Neural progenitor cell (in vitro differentiated cells): Measurements from ENCODE around the gene LSM8. TPM values are rescaled to one million over a fixed set of nuclear protein-coding genes. Genes with fewer than 3 reads are reported as not detected.
"Not testable (repeated sequence)": the region's sequence is repeated elsewhere in the genome, so short reads cannot be mapped to it uniquely, and the experiment has no call there.

ENCODE experiments used
- DNase-seq: peaks from one replicate; pipeline ENCODE4 v3.0.0-alpha.2; 2016; ENCODE audit warnings: low spot score
- H2AFZ ChIP-seq: fragments of 200-600 bp; sonication (generic); replicated peaks from 2 replicates; pipeline ENCODE4 v1.6.1; 2016; ENCODE audit warnings: antibody characterized with exemption
- H3F3A ChIP-seq: fragments of 200-600 bp; sonication (generic); 2 replicates; pipeline ENCODE4 v1.6.1; 2016; ENCODE audit warnings: antibody characterized with exemption, low read depth
- H3K27ac ChIP-seq: fragments of 200-600 bp; sonication (generic); 2 replicates; pipeline ENCODE4 v1.5.1; 2016; ENCODE audit warnings: mild to moderate bottlenecking
- H3K27me3 ChIP-seq: fragments of 200-600 bp; sonication (generic); 2 replicates; pipeline ENCODE4 v1.6.1; 2016; ENCODE audit warnings: mild to moderate bottlenecking, moderate library complexity
- H3K36me3 ChIP-seq: fragments of 200-600 bp; sonication (generic); 2 replicates; pipeline ENCODE4 v1.5.1; 2016
- H3K4me1 ChIP-seq: fragments of 200-600 bp; sonication (generic); 2 replicates; pipeline ENCODE4 v1.6.1; 2016; ENCODE audit warnings: mixed run types
- H3K4me2 ChIP-seq: fragments of 200-600 bp; sonication (generic); 2 replicates; pipeline ENCODE4 v1.6.1; 2016
- H3K4me3 ChIP-seq: fragments of 200-600 bp; sonication (generic); 2 replicates; pipeline ENCODE4 v1.5.1; 2016
- H3K79me2 ChIP-seq: fragments of 200-600 bp; sonication (generic); 2 replicates; pipeline ENCODE4 v1.6.1; 2016; ENCODE audit warnings: low read depth
- H3K9ac ChIP-seq: fragments of 200-600 bp; sonication (generic); 2 replicates; pipeline ENCODE4 v1.6.1; 2016
- H3K9me3 ChIP-seq: fragments of 200-600 bp; sonication (generic); 2 replicates; pipeline ENCODE4 v1.5.1; 2016; ENCODE audit warnings: low read depth
- H4K20me1 ChIP-seq: fragments of 200-600 bp; sonication (generic); 2 replicates; pipeline ENCODE4 v1.6.1; 2016; ENCODE audit warnings: low read depth
- H3K27ac Mint-ChIP-seq: 3 replicates; pipeline ENCODE4 v1.8.0; 2021; ENCODE audit warnings: mixed read lengths
- H3K27me3 Mint-ChIP-seq: 2 replicates; pipeline ENCODE4 v1.8.0; 2022; ENCODE audit warnings: low read depth, mild to moderate bottlenecking, inconsistent platforms, moderate library complexity, mixed read lengths; ENCODE audit not compliant: insufficient read depth
- H3K36me3 Mint-ChIP-seq: 3 replicates; pipeline ENCODE4 v1.8.0; 2021; ENCODE audit warnings: mixed read lengths
- H3K4me1 Mint-ChIP-seq: 3 replicates; pipeline ENCODE4 v1.8.0; 2021; ENCODE audit warnings: mixed read lengths
- H3K4me3 Mint-ChIP-seq: 3 replicates; pipeline ENCODE4 v1.8.0; 2021; ENCODE audit warnings: mild to moderate bottlenecking, moderate library complexity, mixed read lengths
- H3K9me3 Mint-ChIP-seq: 3 replicates; pipeline ENCODE4 v1.8.0; 2020; ENCODE audit warnings: mixed read lengths
- CTCF ChIP-seq: fragments of 200-600 bp; sonication (generic); IDR thresholded peaks from 2 replicates; pipeline ENCODE4 v1.5.1; 2017; ENCODE audit warnings: antibody characterized with exemption, mild to moderate bottlenecking
- EZH2 ChIP-seq: fragments of 200-600 bp; sonication (generic); IDR thresholded peaks from 2 replicates; pipeline ENCODE4 v1.6.1; 2017; ENCODE audit warnings: antibody characterized with exemption, mild to moderate bottlenecking, moderate library complexity
- EZH2phosphoT487 ChIP-seq: fragments of 200-600 bp; sonication (generic); IDR thresholded peaks from 2 replicates; pipeline ENCODE4 v1.6.1; 2017; ENCODE audit warnings: antibody characterized with exemption
- total RNA-seq: library from RNA; depleted of rRNA; stranded (reverse); fragments of >200 nt; gene quantifications from 2 replicates; pipeline ENCODE4 v1.2.3, GENCODE V29; 2015; ENCODE audit warnings: low replicate concordance

LSM8 gene
- total RNA-seq = 75.8 and 84.7 TPM in 2 replicates

- Histone ChIP-seq H3K36me3 (peaks cover 31% of the 10 kb centered on the region), H3K4me3 (peak within 1 kb of the TSS; percentile 95), H3F3A (no peaks in the 10 kb centered on the region), H4K20me1 (peaks cover 24% of the 10 kb centered on the region), H3K27me3 (no peaks in the 10 kb centered on the region), H3K79me2 (peaks cover 58% of the 10 kb centered on the region), H3K9me3 (no peaks in the 10 kb centered on the region), H3K27ac (peak within 1 kb of the TSS; percentile 86), H3K4me2 (peak within 1 kb of the TSS; percentile 89), H3K9ac (peak within 1 kb of the TSS; percentile 92), H2AFZ (peak within 1 kb of the TSS; percentile 71), H3K4me1 (peaks cover 26% of the 10 kb centered on the region)
- peak; percentile 98 for DNase-seq
- Mint-ChIP-seq H3K4me1 (peaks cover 33% of the 10 kb centered on the region), H3K36me3 (peaks cover 6% of the 10 kb centered on the region), H3K9me3 (no peaks in the 10 kb centered on the region), H3K27me3 (no peaks in the 10 kb centered on the region), H3K4me3 (peak within 1 kb of the TSS; percentile 96), H3K27ac (peak within 1 kb of the TSS; percentile 98)
- peak; percentile 47 for TF ChIP-seq EZH2phosphoT487
- no peak for TF ChIP-seq CTCF
- TF ChIP-seq EZH2 = no peak
Observed at GRCh38 chr7:118183786-118184564, at the start of gene LSM8. LSM8 (plus strand) TSS chr7:118184164; CDS start chr7:118184224, 60 bp downstream.

- not testable (repeated sequence) for DNase-seq, H3K4me1 ChIP-seq, H2AFZ ChIP-seq
Observed at GRCh38 chr7:118134420-118134819, 49.5 kb upstream of the LSM8 start.

GRCh38 chr7:118140468-118140867 is 43.5 kb upstream of the LSM8 start:
- no peak overlapping the region for H3K27ac Mint-ChIP-seq
- no peak overlapping the region for H3K27ac ChIP-seq

More at GRCh38 chr7:118134420-118134819, 49.5 kb upstream of the LSM8 start:
- not testable (repeated sequence) for H3K4me3 Mint-ChIP-seq, H3K9me3 Mint-ChIP-seq, H4K20me1 ChIP-seq, H3K27me3 ChIP-seq, H3K4me3 ChIP-seq, H3K36me3 ChIP-seq, H3K27ac ChIP-seq, H3K4me1 Mint-ChIP-seq, H3K79me2 ChIP-seq, H3K27ac Mint-ChIP-seq, H3F3A ChIP-seq, H3K9ac ChIP-seq, H3K9me3 ChIP-seq, H3K36me3 Mint-ChIP-seq, H3K4me2 ChIP-seq, H3K27me3 Mint-ChIP-seq

More at GRCh38 chr7:118140468-118140867, 43.5 kb upstream of the LSM8 start:
- no peaks in the 10 kb centered on the region for H3K4me1 Mint-ChIP-seq
- Histone ChIP-seq H3K4me3 (no peak overlapping the region), H3K4me1 (peaks cover 8% of the 10 kb centered on the region), H3K4me2 (peak overlapping the region; percentile 1), H4K20me1 (no peaks in the 10 kb centered on the region), H3K79me2 (no peaks in the 10 kb centered on the region), H3F3A (no peaks in the 10 kb centered on the region), H3K36me3 (no peaks in the 10 kb centered on the region), H3K9me3 (no peaks in the 10 kb centered on the region), H3K9ac (no peak overlapping the region), H3K27me3 (no peaks in the 10 kb centered on the region), H2AFZ (no peak overlapping the region)
- TF ChIP-seq EZH2 = no peak
- no peak for TF ChIP-seq CTCF
- TF ChIP-seq EZH2phosphoT487 = no peak
- H3K9me3 Mint-ChIP-seq = no peaks in the 10 kb centered on the region
- no peak overlapping the region for H3K4me3 Mint-ChIP-seq
- H3K27me3 Mint-ChIP-seq = peaks cover 2% of the 10 kb centered on the region
- H3K36me3 Mint-ChIP-seq = no peaks in the 10 kb centered on the region
- no peak for DNase-seq
